Nephron progenitor cell (in vitro differentiated cells): ENCODE data around the gene ZBTB9.

Source experiments
- DNase-seq: peaks from one replicate; pipeline ENCODE4 v3.0.0; 2021
- H3K27ac Mint-ChIP-seq: 2 replicates; pipeline ENCODE4 v1.8.0; 2021; ENCODE audit warnings: mild to moderate bottlenecking, moderate library complexity, mixed read lengths
- H3K27me3 Mint-ChIP-seq: 2 replicates; pipeline ENCODE4 v1.8.0; 2021; ENCODE audit warnings: mild to moderate bottlenecking, low read depth, mixed read lengths; ENCODE audit not compliant: poor library complexity
- H3K36me3 Mint-ChIP-seq: 2 replicates; pipeline ENCODE4 v1.8.0; 2021; ENCODE audit warnings: low read depth, mixed read lengths
- H3K4me1 Mint-ChIP-seq: 2 replicates; pipeline ENCODE4 v1.8.0; 2021; ENCODE audit warnings: mixed read lengths
- H3K4me3 Mint-ChIP-seq: 2 replicates; pipeline ENCODE4 v1.8.0; 2021; ENCODE audit warnings: mild to moderate bottlenecking, moderate library complexity, mixed read lengths
- H3K9me3 Mint-ChIP-seq: 2 replicates; pipeline ENCODE4 v1.8.0; 2021; ENCODE audit warnings: mild to moderate bottlenecking, moderate library complexity, mixed read lengths
- TF ChIP-seq, protein P1 (sequence below): fragments of 200-600 bp; sonication (generic); IDR thresholded peaks from 2 replicates; pipeline ENCODE4 v1.5.0; 2021; ENCODE audit warnings: antibody characterized with exemption

ZBTB9 gene

DNA sequence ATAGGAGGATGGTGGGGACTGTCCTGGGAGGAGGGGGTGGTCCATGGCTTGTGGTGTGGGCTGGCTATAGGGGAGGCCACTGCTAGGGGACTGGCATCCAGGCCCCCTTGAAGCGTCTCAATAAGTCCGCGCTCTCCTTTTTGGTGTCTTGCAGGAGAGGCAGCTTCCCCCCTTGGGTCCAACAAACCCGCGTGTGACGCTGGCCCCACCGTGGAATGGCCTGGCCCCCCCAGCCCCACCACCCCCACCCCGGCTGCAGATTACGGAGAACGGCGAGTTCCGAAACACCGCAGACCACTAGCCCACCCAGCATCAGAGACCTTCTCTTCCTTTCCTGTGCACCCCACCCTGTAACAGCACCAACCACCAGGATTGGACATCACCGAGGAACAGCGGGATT, 2.8 kb upstream of the ZBTB9 start:
- no peaks in the 10 kb centered on the region for H3K9me3 Mint-ChIP-seq
- TF ChIP-seq, protein P1, sequence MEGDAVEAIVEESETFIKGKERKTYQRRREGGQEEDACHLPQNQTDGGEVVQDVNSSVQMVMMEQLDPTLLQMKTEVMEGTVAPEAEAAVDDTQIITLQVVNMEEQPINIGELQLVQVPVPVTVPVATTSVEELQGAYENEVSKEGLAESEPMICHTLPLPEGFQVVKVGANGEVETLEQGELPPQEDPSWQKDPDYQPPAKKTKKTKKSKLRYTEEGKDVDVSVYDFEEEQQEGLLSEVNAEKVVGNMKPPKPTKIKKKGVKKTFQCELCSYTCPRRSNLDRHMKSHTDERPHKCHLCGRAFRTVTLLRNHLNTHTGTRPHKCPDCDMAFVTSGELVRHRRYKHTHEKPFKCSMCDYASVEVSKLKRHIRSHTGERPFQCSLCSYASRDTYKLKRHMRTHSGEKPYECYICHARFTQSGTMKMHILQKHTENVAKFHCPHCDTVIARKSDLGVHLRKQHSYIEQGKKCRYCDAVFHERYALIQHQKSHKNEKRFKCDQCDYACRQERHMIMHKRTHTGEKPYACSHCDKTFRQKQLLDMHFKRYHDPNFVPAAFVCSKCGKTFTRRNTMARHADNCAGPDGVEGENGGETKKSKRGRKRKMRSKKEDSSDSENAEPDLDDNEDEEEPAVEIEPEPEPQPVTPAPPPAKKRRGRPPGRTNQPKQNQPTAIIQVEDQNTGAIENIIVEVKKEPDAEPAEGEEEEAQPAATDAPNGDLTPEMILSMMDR, result no peak
- no peaks in the 10 kb centered on the region for H3K27me3 Mint-ChIP-seq
- H3K27ac Mint-ChIP-seq, result peak overlapping the region; percentile 92
- peak overlapping the region; percentile 15 for H3K4me3 Mint-ChIP-seq
- H3K4me1 Mint-ChIP-seq, result peaks cover 25% of the 10 kb centered on the region
- DNase-seq, result no peak
- peaks cover 52% of the 10 kb centered on the region for H3K36me3 Mint-ChIP-seq

DNA sequence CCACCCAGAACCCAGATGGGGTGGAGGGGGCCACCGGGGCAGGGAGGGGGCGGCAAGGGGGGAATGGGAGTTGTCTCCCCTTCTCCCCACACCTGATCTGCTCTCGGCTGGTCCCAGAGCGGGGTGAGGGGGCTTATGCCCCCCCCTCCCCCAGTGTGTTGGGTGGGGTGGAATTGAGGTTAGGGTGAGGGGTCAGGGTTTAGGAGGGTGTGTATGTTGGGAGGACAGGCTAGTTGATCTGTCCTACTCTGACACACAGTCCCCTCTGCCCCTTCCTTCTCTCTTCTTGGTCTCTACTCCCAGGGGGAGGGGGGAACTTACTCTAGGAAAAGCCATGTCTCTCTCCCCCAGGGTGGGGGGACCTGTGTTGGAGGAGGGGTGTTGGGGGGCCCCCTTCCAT, 1.9 kb upstream of the ZBTB9 start:
- no peak for DNase-seq
- peaks cover 53% of the 10 kb centered on the region for H3K36me3 Mint-ChIP-seq
- TF ChIP-seq, protein P1, result no peak
- no peak overlapping the region for H3K4me3 Mint-ChIP-seq
- H3K9me3 Mint-ChIP-seq, result no peaks in the 10 kb centered on the region
- H3K27me3 Mint-ChIP-seq, result no peaks in the 10 kb centered on the region
- H3K27ac Mint-ChIP-seq, result no peak overlapping the region
- H3K4me1 Mint-ChIP-seq, result peaks cover 25% of the 10 kb centered on the region

DNA sequence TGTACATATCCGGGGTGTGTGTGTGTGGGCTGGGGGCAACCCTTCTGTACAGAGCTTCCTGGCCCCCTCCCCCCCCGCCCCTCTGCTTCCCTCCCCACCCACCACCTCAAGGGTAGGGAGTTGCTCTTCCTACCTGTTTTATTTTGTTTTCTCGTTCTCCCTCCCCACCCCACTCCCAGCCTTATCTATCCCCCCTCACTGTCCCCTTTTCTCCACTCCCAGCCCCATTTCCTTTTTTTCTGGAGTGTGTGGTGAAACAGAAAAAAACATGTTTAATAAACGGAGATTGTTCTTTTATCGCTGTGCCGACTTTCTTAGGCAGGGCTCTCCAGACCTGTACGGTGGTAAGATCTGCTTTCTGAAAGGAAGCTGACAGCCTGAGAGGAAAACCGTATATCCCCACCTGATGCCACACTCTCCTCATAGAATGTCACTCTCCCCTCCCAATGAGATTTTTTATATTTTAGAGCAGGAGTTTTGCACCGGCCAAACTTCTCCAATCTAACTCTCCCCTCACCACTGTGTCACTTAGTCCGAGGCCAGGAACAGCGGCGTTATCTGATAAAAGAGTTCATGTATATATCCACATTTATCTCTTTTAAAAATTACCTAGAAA, 875 bp upstream of the ZBTB9 start:
- peaks cover 25% of the 10 kb centered on the region for H3K4me1 Mint-ChIP-seq
- TF ChIP-seq, protein P1, result no peak
- H3K27ac Mint-ChIP-seq, result no peak overlapping the region
- no peaks in the 10 kb centered on the region for H3K9me3 Mint-ChIP-seq
- peaks cover 45% of the 10 kb centered on the region for H3K36me3 Mint-ChIP-seq
- H3K27me3 Mint-ChIP-seq, result peaks cover 3% of the 10 kb centered on the region
- H3K4me3 Mint-ChIP-seq, result peak overlapping the region; percentile 91
- no peak for DNase-seq

DNA sequence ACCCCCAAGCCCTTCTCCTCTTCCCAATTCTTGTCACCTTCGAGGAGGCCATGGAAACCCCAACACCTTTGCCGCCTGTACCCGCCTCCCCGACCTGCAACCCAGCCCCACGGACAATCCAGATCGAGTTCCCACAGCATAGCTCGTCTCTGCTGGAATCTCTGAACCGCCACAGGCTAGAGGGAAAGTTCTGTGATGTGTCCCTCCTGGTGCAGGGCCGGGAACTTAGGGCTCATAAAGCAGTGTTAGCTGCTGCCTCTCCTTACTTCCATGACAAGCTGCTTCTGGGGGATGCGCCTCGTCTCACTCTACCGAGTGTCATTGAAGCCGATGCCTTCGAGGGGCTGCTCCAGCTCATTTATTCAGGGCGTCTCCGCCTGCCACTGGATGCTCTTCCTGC, 675 bp downstream of the ZBTB9 start:
- H3K4me1 Mint-ChIP-seq, result peaks cover 25% of the 10 kb centered on the region
- H3K9me3 Mint-ChIP-seq, result no peaks in the 10 kb centered on the region

DNA sequence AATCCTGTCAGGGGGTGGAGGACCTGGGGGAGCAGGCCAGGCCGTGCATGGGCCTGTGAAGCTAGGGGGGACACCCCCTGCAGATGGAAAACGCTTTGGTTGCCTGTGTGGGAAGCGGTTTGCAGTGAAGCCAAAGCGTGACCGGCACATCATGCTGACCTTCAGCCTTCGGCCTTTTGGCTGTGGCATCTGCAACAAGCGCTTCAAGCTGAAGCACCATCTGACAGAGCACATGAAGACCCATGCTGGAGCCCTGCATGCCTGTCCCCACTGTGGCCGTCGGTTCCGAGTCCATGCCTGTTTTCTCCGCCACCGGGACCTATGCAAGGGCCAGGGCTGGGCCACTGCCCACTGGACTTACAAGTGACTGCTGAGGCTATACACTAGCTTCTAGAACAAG, 1.8 kb downstream of the ZBTB9 start:
- Mint-ChIP-seq H3K4me1 (peaks cover 25% of the 10 kb centered on the region), H3K27ac (no peak overlapping the region), H3K4me3 (peak overlapping the region; percentile 91), H3K9me3 (no peaks in the 10 kb centered on the region), H3K27me3 (peaks cover 13% of the 10 kb centered on the region), H3K36me3 (peaks cover 29% of the 10 kb centered on the region)
- TF ChIP-seq, protein P1, result no peak
- DNase-seq, result no peak

More for the DNA sequence above, 675 bp downstream of the ZBTB9 start:
- peak overlapping the region; percentile 84 for H3K27ac Mint-ChIP-seq
- peak overlapping the region; percentile 91 for H3K4me3 Mint-ChIP-seq
- TF ChIP-seq, protein P1, result no peak
- no peak for DNase-seq
- H3K36me3 Mint-ChIP-seq, result peaks cover 34% of the 10 kb centered on the region
- H3K27me3 Mint-ChIP-seq, result peaks cover 12% of the 10 kb centered on the region

DNA sequence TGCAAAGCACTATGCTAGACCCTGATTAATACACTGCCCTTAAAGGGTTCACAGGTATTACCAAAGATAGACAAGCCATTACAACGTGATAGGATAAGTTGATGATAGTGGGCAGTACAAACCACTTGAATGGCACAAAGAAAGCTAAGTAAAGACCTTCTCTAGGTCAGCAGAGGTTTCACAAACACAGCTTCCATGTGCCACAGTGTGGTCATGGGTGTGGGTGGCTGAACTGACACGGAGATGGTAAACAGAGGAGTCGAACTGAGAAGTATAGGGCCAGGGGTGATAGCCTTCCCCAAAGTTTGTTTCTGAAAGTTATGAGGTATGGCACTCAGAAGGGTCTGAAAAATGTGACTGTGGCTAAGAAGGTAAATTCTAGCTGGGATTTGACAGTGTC, 4.3 kb downstream of the ZBTB9 start:
- no peak overlapping the region for H3K4me3 Mint-ChIP-seq
- H3K27ac Mint-ChIP-seq, result peak overlapping the region; percentile 33
- TF ChIP-seq, protein P1, result no peak
- no peaks in the 10 kb centered on the region for H3K9me3 Mint-ChIP-seq
- peaks cover 16% of the 10 kb centered on the region for H3K4me1 Mint-ChIP-seq
- H3K36me3 Mint-ChIP-seq, result peaks cover 29% of the 10 kb centered on the region
- H3K27me3 Mint-ChIP-seq, result peaks cover 25% of the 10 kb centered on the region
- no peak for DNase-seq
